Testis (tissue), 3 donors: ENCODE results near the gene PAPSS2. TPM values are rescaled to one million over a fixed set of nuclear protein-coding genes. Genes with fewer than 3 reads are reported as not detected.

Source experiments
- DNase-seq: peaks from one replicate; pipeline ENCODE4 v3.0.0-alpha.2; 2019
- H3K27ac ChIP-seq, 2 donors: fragments of 200-600 bp; sonication (generic); one replicate each; pipeline ENCODE4 v1.5.1; 2019
- H3K27me3 ChIP-seq: fragments of 200-600 bp; sonication (generic); one replicate; pipeline ENCODE4 v1.5.1; 2019
- H3K36me3 ChIP-seq: fragments of 200-600 bp; sonication (generic); one replicate; pipeline ENCODE4 v1.5.1; 2017; ENCODE audit warnings: low read depth; ENCODE audit errors: missing control alignments
- H3K4me1 ChIP-seq: fragments of 200-600 bp; sonication (generic); one replicate; pipeline ENCODE4 v1.5.1; 2019
- H3K4me3 ChIP-seq, 2 donors: fragments of 200-600 bp; sonication (generic); one replicate each; pipeline ENCODE4 v1.5.1; 2017 to 2019
- H3K9me3 ChIP-seq: fragments of 200-600 bp; sonication (generic); one replicate; pipeline ENCODE4 v1.5.1; 2017
- CTCF ChIP-seq, 3 experiments: fragments of 450-650 bp in 2 of 3; fragments of 200-600 bp in 1 of 3; sonication (generic) in 1 of 3; IDR thresholded peaks; one replicate each; pipeline ENCODE4 v1.5.1; 2016 to 2019; ENCODE audit warnings: antibody characterized with exemption in 3 of 3, mild to moderate bottlenecking in 2 of 3, moderate library complexity in 1 of 3
- POLR2A ChIP-seq: fragments of 450-650 bp; IDR thresholded peaks from one replicate; pipeline ENCODE4 v1.6.1; 2017; ENCODE audit warnings: antibody characterized with exemption, mild to moderate bottlenecking, moderate library complexity
- WGBS, 2 donors: methylation state at CpG; one replicate each; pipeline ENCODE4 v1.1.5; 2018; 5-methylcytosine and 5-hydroxymethylcytosine counted together
- intact Hi-C: fragments of 100-400 bp; cut with DNase I; formaldehyde crosslinking; loops from one replicate; pipeline ENCODE4 v1.15.1; 2023; ENCODE audit warnings: low total_unique reads
- polyA plus RNA-seq: library from polyadenylated mRNA; stranded (reverse); fragments of 350-450 nt; fragmentation: Illumina TruSeq; extraction: RNeasy Lipid Tissue Mini Kit (QIAGEN cat#74804); gene quantifications from one replicate; pipeline ENCODE4 v1.2.3, GENCODE V29; 2014; ENCODE audit warnings: low read depth, low replicate concordance; ENCODE audit not compliant: insufficient read depth
- total RNA-seq, 2 donors: library from RNA; depleted of rRNA; stranded (reverse); fragments of >200 nt; gene quantifications; one replicate each; pipeline ENCODE4 v1.2.3, GENCODE V29; 2016

PAPSS2 gene
- total and polyA plus RNA-seq, 3 donors from 2014 or later: 4.6 to 20.1 (median 6.4) TPM

GRCh38 chr10:87658858-87659555 is 671 bp upstream of the PAPSS2 start:
- H3K4me3 ChIP-seq: peak overlapping the region; percentile 67 to 77
- peaks cover 8% of the 10 kb centered on the region for H3K4me1 ChIP-seq
- H3K36me3 ChIP-seq: no peaks in the 10 kb centered on the region
- peak; percentile 18 for DNase-seq
- WGBS, 2 donors: 31 to 50% methylated on average over 9 to 14 of the region's 15 CpGs
- H3K27ac ChIP-seq: peak overlapping the region; percentile 75 to 76
- intact Hi-C loops: no loop called here
- H3K9me3 ChIP-seq: no peaks in the 10 kb centered on the region
- TF ChIP-seq POLR2A (no peak), CTCF (IDR thresholded peaks at IDR 0.05) (no peak)
- H3K27me3 ChIP-seq: no peaks in the 10 kb centered on the region

- Histone ChIP-seq H3K36me3 (no peaks in the 10 kb centered on the region), H3K27me3 (no peaks in the 10 kb centered on the region), H3K4me3 (peak overlapping the region; percentile 67 to 77), H3K27ac (peak overlapping the region; percentile 75 to 76), H3K9me3 (no peaks in the 10 kb centered on the region), H3K4me1 (peaks cover 8% of the 10 kb centered on the region)
- intact Hi-C loops: no loop called here
- DNase-seq: peak; percentile 70
- TF ChIP-seq CTCF (IDR thresholded peaks at IDR 0.05) (no peak), POLR2A (no peak)
- WGBS, 2 donors: 18% methylated on average over 12 of the region's 12 CpGs
Measured at GRCh38 chr10:87660484-87661133, 931 bp downstream of the PAPSS2 start.

- no peaks in the 10 kb centered on the region for H3K27me3 ChIP-seq
- peaks cover 3% of the 10 kb centered on the region for H3K4me1 ChIP-seq
- no peak for DNase-seq
- no peak overlapping the region for H3K4me3 ChIP-seq
- intact Hi-C loops: no loop called here
- H3K36me3 ChIP-seq: no peaks in the 10 kb centered on the region
- H3K9me3 ChIP-seq: no peaks in the 10 kb centered on the region
- H3K27ac ChIP-seq: no peak overlapping the region
- WGBS, 2 donors: 77 to 87% methylated on average over 6 of the region's 6 CpGs
- no peak for TF ChIP-seq POLR2A
- no peak for TF ChIP-seq CTCF (IDR thresholded peaks at IDR 0.05)
Measured at GRCh38 chr10:87661861-87662785, 2.4 kb downstream of the PAPSS2 start.

GRCh38 chr10:87664276-87664701 is 4.6 kb downstream of the PAPSS2 start:
- no peak for TF ChIP-seq POLR2A
- TF ChIP-seq CTCF (IDR thresholded peaks at IDR 0.05): no peak
- WGBS, 2 donors: 98 to 99% methylated on average over 2 of the region's 2 CpGs
- H3K9me3 ChIP-seq: no peaks in the 10 kb centered on the region

More at GRCh38 chr10:87664276-87664701, 4.6 kb downstream of the PAPSS2 start:
- no peak for DNase-seq
- Histone ChIP-seq H3K4me3 (no peak overlapping the region), H3K4me1 (peaks cover 1% of the 10 kb centered on the region), H3K36me3 (no peaks in the 10 kb centered on the region), H3K27ac (no peak overlapping the region), H3K27me3 (no peaks in the 10 kb centered on the region)
- intact Hi-C loops: no loop called here
